Type B pancreatic cell (in vitro differentiated cells): ENCODE measurements around the gene CLCN6. TPM values are rescaled to one million over a fixed set of nuclear protein-coding genes. Genes with fewer than 3 reads are reported as not detected.

Source experiments
- DNase-seq: peaks from one replicate; pipeline ENCODE4 v3.0.0; 2021; ENCODE audit warnings: mixed read lengths; ENCODE audit not compliant: unreplicated experiment; ENCODE audit errors: extremely low spot score
- H3K27ac Mint-ChIP-seq: 2 replicates; pipeline ENCODE4 v1.8.0; 2021; ENCODE audit warnings: mild to moderate bottlenecking, mixed read lengths
- H3K27me3 Mint-ChIP-seq: 2 replicates; pipeline ENCODE4 v1.8.0; 2021; ENCODE audit warnings: mixed read lengths
- H3K36me3 Mint-ChIP-seq: 2 replicates; pipeline ENCODE4 v1.8.0; 2021; ENCODE audit warnings: mixed read lengths
- H3K4me1 Mint-ChIP-seq: one replicate; pipeline ENCODE4 v1.8.0; 2021; ENCODE audit warnings: mixed read lengths; ENCODE audit not compliant: unreplicated experiment
- H3K4me3 Mint-ChIP-seq: 2 replicates; pipeline ENCODE4 v1.8.0; 2021; ENCODE audit warnings: mild to moderate bottlenecking, mixed read lengths
- H3K9me3 Mint-ChIP-seq: 2 replicates; pipeline ENCODE4 v1.8.0; 2021; ENCODE audit warnings: mixed read lengths
- CTCF ChIP-seq: fragments of 200-600 bp; sonication (generic); conservative IDR thresholded peaks from 2 replicates; pipeline ENCODE4 v1.5.0; 2021; ENCODE audit warnings: antibody characterized with exemption, mild to moderate bottlenecking
- total RNA-seq: library from RNA; stranded (reverse); gene quantifications from 2 replicates; pipeline ENCODE4 v1.2.1, GENCODE V29; 2021; ENCODE audit warnings: low replicate concordance

Gene CLCN6
- total RNA-seq, 1 donor from 2014 or later: 31.1 TPM

GRCh38 chr1:11831945-11832725 is 26.1 kb downstream of the CLCN6 start:
- Mint-ChIP-seq H3K9me3 (no peaks in the 10 kb centered on the region), H3K36me3 (peaks cover 7% of the 10 kb centered on the region), H3K4me1 (no peaks in the 10 kb centered on the region), H3K4me3 (no peak overlapping the region), H3K27me3 (no peaks in the 10 kb centered on the region), H3K27ac (no peak overlapping the region)
- TF ChIP-seq CTCF: no peak
- no peak for DNase-seq

GRCh38 chr1:11833497-11833896 is 27.5 kb downstream of the CLCN6 start:
- Mint-ChIP-seq H3K4me3 (no peak overlapping the region), H3K36me3 (peaks cover 9% of the 10 kb centered on the region), H3K9me3 (no peaks in the 10 kb centered on the region), H3K4me1 (no peaks in the 10 kb centered on the region), H3K27ac (no peak overlapping the region), H3K27me3 (no peaks in the 10 kb centered on the region)
- no peak for DNase-seq
- no peak for TF ChIP-seq CTCF

GRCh38 chr1:11833900-11834299 is 27.9 kb downstream of the CLCN6 start:
- Mint-ChIP-seq H3K36me3 (peaks cover 13% of the 10 kb centered on the region), H3K4me1 (no peaks in the 10 kb centered on the region)

GRCh38 chr1:11835441-11836225 is 29.6 kb downstream of the CLCN6 start:
- H3K27ac Mint-ChIP-seq: no peak overlapping the region
- no peak for DNase-seq
- H3K4me3 Mint-ChIP-seq: no peak overlapping the region
- no peak for TF ChIP-seq CTCF
- H3K4me1 Mint-ChIP-seq: no peaks in the 10 kb centered on the region
- H3K27me3 Mint-ChIP-seq: no peaks in the 10 kb centered on the region
- H3K36me3 Mint-ChIP-seq: peaks cover 14% of the 10 kb centered on the region
- H3K9me3 Mint-ChIP-seq: no peaks in the 10 kb centered on the region

More at GRCh38 chr1:11833900-11834299, 27.9 kb downstream of the CLCN6 start:
- no peaks in the 10 kb centered on the region for H3K9me3 Mint-ChIP-seq
- H3K4me3 Mint-ChIP-seq: no peak overlapping the region
- no peak overlapping the region for H3K27ac Mint-ChIP-seq
- DNase-seq: no peak
- no peaks in the 10 kb centered on the region for H3K27me3 Mint-ChIP-seq
- no peak for TF ChIP-seq CTCF

- Mint-ChIP-seq H3K4me3 (no peak overlapping the region), H3K27me3 (no peaks in the 10 kb centered on the region), H3K27ac (no peak overlapping the region), H3K9me3 (no peaks in the 10 kb centered on the region), H3K4me1 (no peaks in the 10 kb centered on the region), H3K36me3 (peaks cover 18% of the 10 kb centered on the region)
- no peak for TF ChIP-seq CTCF
- no peak for DNase-seq
Observed at GRCh38 chr1:11836955-11837766, 31.2 kb downstream of the CLCN6 start.
